H4 (cell line): ENCODE data around the gene PTH1R. TPM values are rescaled to one million over a fixed set of nuclear protein-coding genes. Genes with fewer than 3 reads are reported as not detected.

Source experiments
- DNase-seq: peaks from one replicate; pipeline ENCODE4 v3.0.0-alpha.2; 2015; ENCODE audit warnings: low spot score
- total RNA-seq: library from RNA; depleted of rRNA; stranded (reverse); fragments of >200 nt; shearing (Covaris generic); gene quantifications from 2 replicates; pipeline ENCODE4 v1.2.3, GENCODE V29; 2014; rRNA removed

Gene PTH1R
- total RNA-seq, 1 experiment from 2014 or later = 0.43 TPM

DNA sequence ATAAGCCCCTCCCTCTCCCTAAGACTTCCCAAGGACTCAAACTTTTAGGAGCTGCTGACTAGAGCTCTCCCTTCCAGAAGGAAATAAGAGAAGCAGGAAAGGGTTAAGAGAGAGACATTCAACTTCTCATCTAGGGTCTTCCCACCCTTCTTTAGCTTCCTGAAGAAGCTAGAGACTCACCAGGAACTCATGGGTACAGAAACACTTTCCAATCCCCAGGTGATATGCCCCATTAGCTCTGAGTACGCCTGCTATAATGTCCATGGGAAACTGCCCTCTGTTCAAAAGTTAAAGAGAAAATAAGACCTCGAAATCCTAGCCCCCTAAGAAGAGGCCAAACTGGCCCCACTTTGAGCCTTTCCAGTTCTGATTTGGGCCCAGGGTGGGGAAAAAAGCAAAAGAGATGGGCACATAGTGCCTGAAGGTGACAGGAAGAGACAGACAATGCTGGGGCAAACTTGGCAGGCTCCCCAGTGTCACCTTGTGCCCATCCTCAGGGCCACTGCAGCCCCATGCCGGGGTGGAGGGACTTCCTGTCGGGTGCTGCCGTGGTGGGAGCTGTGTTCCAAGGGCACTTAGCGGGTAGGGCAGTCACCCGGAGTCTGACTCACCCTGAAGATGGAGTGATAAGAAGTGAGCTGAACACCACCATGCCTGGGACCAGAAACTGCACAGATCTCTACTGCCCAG, 69.5 kb downstream of the PTH1R start:
- peak; percentile 40 for DNase-seq

DNA sequence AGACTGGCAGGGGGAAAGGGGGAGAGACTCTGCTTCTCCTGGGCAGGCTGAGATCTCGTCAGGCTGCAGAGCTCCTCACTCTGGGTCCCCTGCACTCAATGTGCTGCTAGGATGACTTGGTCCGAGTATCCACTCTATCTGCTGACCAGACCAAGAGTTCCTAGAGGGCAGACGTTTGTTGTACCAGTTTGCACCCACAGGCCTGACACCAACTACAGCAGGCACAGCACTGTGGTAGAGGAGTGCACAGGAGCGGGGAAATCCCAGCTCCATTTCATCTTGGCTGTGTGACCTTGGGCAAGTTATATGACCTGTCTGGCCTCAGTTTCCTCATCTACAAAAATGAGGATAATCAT, 70.0 kb downstream of the PTH1R start:
- DNase-seq = no peak

DNA sequence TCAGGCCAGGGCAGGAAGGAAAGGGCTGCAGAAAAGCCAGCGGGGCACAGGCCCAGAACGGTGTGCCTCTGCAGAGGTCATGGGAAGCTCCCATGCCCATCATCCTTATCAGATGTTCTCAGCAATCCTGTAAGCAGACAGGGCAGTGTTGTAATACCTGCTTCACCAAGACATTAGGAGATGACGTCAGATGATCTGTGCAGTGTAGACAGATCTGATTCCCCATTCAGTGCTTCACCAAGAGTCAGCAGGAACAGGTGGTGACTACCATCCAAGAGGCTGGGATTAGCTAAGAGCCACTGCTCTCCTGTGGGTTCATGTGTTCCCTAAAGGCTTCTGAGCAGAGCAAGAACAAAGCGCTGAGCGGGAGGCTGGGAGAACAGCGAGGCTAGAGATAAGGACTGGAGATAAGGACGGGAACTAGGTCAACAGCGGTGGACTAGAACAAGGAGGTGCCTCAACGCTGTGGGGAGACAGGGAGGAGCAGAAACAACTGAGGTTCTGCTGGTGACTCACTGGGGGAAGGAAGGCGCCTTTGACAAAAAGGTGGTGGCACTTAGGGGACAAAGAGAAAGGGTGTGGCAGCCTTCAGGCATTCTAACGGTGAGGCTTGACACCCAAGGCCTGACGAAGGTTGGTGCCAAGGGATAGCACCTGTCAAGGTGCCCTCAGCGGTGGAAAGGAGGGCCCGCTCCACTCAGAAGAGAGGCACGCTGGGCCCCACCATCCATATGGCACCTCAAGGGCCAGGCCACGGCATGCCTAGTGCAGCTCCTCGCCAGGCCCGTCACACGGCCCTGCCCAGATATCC, 70.7 kb downstream of the PTH1R start:
- peak; percentile 50 for DNase-seq

DNA sequence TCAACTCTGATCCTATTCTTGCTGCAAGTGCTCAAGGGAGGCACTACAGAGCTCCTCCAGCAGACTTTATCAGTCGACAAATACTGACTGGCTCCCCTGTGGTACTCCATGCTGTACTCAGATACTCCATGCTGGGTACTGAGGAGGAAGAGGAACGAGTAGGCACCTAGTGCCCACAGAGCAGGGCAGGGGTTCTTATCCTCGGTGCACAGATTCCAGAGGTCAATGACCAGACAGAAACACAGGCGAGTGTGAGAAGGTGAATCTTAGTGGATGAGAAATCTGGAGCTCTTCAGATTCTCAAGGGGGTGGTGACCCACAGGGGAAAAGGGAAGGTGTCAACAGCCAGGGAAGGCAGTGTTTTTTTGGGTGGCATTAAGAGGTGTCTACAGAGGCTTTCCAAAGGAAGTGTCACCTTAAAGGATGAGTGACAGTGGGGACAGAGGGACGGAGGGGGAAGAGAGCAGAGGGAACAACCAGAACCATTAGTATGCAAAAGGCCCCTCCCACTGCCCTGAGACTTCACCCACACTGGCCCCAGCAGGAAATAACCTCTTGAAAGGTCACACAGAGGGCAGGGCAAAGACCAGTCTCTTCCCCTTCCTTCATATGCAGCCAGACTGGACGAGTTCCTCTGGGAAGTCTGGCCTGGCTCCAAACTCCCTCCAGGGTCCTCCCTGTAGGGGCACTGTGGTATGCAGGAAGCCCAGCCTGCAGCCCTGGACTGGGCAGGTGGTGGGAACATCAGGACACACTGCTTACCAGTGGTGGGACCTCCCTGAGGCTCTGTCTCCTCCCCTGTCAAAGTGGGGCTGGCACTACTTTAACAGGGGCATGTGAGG, 71.5 kb downstream of the PTH1R start:
- DNase-seq = no peak

DNA sequence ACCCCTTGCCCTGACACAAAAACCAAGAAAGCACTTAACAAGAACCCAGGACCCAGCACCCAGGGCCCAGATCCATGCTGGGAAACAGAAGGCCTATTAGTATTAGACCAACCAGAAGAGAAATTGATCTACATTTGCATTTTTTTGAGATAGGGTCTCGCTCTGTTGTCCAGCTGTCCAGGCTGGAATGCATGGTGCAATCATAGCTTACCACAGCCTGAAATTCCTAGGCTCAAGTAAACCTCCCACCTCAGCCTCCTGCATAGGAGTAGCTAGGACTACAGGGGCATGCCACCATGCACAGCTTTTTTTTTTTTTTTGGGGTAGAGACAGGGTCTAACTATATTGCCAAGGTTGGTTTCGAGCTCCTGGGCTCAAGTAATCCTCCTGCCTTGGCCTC, 72.7 kb downstream of the PTH1R start:
- no peak for DNase-seq

DNA sequence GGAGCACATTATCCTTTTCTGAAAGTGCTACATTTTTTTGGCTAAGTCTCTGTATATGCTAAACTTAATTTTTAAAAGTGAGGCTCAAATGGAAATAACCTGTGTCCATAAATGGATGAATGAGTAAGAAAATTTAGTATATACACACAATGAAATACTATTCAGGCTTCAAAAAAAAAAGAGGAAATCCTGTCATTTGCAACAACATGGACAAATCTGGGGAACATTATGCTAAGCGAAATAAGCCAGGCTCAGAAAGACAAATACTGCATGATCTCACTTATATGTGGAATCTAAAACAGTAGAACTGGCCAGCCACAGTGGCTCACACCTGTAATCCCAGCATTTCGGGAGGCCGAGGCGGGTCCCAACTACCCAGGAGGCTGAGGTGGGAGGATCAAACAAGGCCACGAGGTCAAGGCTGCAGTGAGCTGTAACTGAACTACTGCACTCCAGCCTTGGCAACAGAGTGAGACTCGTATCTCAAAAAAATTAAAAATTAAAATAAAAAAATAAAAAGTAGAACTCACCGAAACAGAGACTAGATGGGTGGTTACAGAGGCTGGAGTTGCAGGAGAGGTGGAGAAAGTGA, 73.2 kb downstream of the PTH1R start:
- no peak for DNase-seq

DNA sequence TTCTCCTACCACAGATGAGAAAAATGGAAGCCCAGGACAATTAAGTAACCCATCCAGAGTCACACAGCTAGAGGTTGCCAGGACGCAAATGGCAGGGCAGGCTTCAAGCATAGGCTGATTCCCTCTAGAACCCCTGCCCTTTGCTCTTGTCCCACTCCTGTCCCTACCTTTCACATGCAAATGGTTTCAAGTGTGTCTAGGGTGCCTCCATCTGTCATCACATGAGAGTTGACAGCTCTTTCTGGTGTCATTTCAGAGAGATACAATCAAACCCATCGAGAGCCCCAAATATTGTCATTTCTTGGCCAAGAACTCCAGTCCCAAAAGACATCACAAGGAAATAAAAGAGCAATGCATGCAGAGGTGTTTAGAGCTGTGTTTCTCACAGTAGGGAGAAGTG, 75.3 kb downstream of the PTH1R start:
- DNase-seq = no peak

Other genes with a start within 250 kb of the PTH1R start
- gene ALS2CL, start 184.0 kb upstream of the PTH1R start, total RNA-seq = 0.25 and 0.39 TPM in 2 replicates
- not detected in 2 replicates for gene TMIE, start 176.3 kb upstream of the PTH1R start, total RNA-seq
- not detected in 2 replicates for gene PRSS50, start 159.9 kb upstream of the PTH1R start, total RNA-seq
- gene MYL3, start 14.3 kb upstream of the PTH1R start, total RNA-seq = not detected in 2 replicates
- 15.1 and 16.0 TPM in 2 replicates for gene CCDC12, start 99.0 kb downstream of the PTH1R start, total RNA-seq
- gene NBEAL2, start 101.9 kb downstream of the PTH1R start, total RNA-seq = 3.3 and 4.0 TPM in 2 replicates